Stimulated activated CD4-positive, alpha-beta T cell treated with anti-CD3 and anti-CD28 coated beads, TNF-alpha, amount 100 ng/mL, for 1 hour (primary cell): ENCODE measurements around the gene PCED1A.

Source experiments
- DNase-seq, 3 donors: peaks; one replicate each; pipeline ENCODE4 v3.0.0-alpha.2; 2020; ENCODE audit warnings: low read depth in 3 of 3, low spot score in 1 of 3

The PCED1A gene

DNA sequence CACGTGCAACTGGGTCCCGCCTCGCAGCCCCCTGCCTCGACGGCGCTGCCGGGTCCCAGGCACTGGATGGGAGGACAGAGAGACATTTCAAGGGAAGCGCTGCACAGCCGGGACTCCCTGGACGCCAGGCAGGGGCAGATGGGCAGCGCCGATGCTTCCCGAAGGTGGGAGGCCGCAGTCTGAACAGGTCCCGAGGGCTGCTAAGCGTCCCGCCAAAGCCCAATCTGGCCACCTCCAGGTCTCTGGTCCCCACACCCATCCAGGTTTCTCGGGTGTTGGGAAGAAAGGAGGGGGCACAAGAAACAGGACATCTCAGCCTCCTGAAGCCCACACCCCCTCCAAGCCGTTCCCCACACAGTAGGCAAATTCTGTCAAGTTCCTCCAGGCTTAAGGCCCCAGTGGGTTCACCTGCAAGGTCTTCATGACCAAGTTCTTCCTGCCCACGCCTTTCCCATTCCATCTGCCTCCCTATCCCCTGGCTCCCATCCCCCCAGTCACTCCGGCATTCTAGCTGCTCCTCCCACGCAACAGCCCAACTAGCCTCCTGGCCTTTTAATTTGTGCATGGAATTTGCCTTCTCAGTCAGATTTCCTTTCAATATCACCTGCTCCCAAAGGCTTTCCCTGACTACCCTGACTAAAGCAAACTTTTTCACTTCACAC, 34.6 kb downstream of the PCED1A start:
- DNase-seq: no peak

DNA sequence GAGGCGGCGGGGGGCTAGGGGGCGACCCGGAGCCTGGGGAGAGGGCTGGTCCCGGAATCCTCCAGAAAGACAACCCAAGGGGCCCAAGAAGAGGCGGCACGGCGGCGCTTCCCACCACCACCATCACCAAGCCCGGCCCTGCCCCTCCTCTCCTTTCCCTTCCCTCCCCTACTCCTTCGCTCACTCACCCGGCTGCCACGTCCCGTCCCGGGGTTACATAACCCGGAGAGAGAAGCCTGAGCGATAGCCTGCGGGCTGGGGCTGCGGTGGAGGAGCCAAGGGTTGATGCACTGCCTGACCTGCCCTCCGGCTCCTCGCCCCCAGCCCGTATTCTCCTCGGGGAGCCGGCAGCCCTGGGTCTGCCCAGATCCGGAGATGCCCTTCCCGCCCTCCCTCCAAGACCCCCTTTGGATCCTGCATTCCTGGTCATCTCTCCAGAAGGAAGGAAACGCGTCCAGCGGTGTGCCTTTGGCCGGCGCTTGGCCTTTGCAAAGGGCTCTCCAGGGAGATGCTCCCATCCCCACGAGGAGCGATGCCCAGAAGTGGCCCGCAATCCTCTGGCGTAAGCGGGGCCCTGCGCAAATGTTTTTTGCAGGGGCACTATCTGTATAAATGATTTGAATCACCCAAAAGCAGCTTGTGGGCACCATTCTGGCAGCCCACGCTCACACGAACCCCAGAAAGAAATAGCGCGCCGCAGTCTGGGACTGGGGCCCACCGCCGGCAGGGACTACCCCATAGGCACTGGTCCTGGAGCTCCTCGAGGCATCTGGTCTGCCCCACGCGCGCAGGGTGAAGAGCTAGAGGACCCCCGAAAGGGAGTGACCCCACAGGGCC, 35.4 kb downstream of the PCED1A start:
- no peak for DNase-seq

DNA sequence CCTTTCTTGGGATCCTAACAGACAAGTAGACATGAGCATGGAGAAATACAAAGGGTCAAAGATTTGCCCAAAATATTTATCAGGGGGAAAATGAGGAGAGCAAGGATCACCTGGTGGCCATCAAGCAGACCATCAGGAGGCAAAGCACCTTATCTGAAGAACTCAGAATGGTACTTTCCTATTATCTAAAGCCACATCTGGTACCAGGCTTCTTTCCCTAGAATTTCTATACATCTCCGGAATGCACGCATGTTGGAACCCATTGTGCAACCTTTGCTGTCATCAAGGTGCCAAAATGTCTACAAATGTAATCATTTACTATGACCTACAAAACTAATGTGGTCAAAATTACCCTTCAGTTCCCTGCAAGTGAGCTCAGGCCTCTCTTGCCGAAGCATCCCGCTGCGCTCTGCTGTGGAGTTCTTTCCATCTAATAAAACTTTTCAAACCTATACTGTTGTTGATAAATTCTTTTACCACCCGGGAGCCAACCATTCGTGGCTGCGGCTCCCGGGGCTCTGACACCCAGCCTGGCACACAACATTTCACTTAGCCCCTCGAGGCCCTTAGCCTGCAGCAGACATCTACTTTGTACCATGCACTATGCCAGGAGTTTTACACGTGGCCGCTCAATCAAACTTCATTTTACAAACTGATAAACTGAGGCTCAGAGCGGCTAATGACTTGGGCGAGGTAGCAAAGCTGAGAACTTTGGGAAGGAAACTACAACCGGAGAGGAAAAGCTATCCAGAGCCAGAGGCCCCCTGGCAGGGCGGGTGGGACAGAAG, 36.2 kb downstream of the PCED1A start:
- DNase-seq: no peak

DNA sequence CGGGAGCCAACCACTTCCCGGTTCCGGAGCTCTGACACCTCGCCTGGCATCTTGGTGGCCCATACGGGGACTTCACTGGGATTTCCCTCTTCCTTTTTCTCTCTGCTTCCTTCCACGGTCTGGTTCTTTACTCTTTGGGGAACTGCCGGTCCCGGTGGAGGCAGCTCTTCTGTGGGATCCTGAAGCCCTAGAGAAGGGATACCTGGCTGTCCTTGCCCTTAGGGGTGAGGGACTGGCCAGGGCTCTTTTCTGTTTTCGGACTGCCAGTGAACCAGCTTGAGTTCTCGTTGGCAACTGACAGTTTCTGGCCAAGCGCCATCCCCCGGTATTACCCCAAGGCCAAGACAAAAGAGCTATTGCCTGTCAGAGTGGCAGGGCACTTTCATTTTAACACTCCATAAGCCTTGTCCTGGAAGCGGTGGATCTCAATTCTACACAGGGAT, 39.1 kb downstream of the PCED1A start:
- DNase-seq: no peak

DNA sequence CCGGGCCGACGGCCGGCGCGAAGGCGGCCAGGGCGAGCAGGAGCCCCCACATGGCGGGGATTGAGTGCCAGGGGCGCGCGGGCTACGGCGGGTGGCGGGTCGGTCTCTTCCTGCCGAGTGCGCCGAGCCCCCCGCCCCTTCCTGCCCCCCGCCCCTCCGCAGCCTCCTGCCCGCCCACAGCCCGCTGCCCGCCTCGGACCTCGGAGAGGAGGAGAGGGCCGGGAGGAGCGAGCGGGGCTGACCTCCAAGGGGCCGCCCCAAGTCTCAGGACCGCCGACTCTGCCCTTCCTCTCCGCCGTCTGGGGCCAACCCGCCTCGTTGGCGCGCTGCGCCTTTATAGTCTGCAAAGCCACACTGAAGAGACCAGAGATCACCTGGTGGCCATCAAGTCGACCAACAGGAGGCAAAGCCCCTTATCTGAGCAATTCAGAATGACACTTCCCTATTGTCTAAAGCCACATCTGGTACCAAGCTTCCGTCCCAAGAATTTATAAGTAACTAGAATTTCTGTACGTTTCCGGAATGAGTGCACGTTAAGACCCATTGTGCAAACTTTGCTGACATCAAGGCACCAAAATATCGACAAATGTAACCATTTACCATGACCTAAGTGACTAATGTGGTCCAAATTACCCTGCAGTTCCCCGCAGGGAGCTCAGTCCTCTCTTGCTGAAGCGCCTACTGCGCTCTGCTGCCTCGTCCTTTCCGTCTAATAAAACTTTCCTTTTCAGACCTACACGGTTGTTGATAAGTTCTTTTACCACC, 39.8 kb downstream of the PCED1A start, which contains the start of gene CPXM1:
TSS of gene CPXM1 (minus strand) at position 107 of the 765 bp plus-strand sequence. CDS start at position 52, 55 bp downstream.
- DNase-seq: no peak

DNA sequence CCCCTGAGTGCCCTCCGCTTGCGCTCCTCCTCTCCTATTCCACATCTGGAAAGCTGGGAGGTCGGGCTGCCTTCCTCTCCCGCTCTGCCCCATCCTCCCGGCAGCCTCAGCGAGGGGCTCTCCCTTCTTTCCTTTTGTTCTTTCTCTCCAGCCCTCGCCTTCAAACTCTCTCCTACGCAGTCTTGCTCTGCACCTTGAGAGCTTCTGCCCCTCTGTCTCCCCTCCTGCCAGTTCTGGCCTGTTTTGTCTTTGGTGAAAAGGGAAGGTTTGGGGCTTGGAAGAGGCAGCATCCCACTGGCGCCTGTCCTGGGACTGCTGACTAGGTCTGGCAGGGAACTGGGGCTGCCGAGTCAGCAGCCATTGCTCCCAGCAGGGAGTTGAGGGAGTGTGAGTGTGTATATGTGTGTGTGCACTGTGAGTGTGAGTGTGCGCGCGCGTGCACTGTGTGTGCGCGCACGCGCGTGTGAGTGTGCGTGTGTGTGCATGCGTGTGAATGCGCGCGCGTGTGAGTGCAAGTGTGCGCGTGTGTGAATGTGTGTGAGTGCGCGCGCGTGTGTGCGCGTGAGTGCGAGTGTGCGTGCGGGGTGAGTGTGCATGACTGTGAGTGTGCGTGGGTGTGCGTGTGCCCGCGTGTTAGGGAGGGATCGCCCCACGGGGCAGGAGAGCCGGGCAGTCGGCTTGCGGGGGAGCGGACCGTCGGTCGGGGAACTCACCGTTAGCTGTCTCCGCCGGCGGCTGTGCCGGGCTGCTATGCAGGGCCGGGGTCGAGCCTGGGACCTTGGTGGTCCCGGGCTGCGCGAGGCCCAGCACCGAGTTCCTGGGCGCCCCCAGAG, 40.6 kb downstream of the PCED1A start:
- no peak for DNase-seq

DNA sequence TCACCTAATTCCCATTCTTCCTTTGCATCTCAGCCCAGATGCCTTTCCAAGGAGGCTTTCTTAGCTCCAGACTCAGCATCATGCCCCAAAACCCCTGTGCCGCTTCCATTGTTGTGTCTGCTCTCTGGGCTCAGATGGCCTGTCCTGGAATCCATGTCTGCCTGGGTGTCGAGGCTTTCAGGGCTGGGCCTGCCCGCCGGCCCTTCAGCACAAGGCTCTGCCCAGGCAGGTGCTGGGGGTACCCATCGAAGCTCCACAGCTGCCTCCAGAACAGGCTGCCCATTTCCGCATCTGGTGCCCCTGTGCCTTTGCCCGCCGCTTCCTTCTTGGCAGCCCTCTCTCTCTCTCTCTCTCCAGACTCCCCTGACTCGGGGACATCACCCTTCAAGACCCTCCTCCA, 41.2 kb downstream of the PCED1A start:
- DNase-seq: no peak

DNA sequence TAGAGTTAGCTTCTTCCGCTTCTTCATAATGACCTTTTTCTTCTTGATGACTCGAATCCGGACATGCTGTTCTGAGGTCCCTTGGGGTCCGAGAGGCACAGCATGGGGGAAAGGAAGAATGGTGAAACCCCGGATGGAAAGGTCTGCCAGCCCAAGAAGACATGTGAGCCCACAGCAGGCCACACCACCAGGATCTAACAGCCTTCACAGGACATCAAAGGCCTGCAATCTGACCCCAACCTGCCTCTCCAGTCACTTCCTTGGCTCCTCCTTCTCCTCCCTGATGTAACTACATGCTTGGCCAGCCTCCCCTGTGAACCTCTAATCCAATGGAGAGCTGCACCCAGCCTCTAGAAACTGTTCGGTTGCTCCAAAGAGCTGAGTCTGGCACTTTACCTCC, 41.6 kb downstream of the PCED1A start:
- DNase-seq: no peak

DNA sequence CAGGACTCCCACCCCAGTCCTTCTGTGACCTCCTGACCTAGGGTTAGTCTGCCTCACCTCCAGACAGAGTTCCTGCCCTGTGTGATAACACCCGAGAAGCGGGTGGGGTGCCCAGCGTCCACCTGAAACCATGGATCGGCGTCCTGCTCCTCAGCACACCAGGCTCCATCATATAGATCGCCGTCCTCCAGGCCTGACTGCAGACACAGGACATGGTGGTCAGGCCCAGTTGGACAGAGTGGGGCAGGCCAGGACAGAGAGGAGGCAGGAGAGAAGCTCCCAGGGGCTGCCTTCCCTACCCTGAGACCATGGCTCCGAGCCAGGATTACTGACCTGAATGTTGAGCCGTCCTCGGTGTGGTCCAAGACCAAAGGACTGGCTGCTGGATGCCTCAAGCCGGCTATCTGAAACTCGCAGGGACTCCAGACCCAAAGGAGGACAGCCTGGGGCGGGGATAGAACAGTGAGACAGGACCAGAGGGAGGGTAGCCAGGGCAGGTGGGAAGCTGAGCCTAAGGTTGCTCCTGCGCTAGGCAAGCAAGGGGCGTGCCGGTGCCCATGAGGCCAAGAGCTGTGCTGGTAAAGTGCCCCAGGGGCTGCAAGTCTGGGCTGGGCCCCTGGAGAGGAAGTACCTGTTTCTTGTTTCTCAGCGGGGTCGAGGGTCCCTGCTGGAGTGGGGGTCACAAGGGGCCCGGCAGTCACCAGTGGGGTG, 42.2 kb downstream of the PCED1A start:
- DNase-seq: no peak

DNA sequence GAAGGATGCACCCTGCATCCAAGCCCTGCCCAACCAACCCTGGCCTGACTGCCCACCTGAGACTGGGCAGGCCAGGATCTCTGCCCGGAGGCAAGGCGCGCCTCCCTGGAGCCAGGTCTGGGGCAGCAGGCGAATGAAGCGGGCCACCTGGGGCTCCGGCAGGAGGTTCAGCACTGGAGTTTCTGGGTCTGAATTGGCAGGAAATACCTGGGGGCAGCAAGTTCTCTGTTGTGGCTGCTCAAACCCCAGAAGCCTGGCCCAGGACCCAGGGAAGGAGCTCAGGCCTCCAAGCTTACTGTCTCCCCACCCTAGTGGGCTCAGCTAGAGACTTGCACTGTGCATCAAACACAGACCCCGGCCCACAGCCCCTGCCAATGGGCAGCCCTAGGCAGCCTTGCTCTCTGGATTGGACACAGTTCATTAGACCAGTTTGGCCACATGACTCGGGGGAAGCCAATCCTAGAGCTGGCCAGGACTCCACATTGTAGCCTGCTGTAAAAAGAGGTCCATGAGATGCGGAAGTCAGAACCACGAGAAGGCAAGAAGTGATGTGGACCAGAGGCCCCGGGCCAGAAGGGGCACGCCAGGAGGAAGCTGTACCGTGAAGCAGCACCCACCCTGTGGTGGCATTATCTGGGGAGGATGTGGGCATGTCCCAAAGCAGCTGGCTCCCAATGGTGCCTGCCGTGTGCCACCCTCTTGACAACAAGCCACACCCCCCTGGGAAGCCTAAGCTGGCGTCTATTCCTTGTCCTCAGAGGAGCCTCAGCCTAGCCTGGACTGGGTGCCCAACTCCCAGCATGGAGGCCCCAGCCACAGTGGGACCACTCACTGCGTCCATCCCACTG, 43.1 kb downstream of the PCED1A start:
- no peak for DNase-seq

DNA sequence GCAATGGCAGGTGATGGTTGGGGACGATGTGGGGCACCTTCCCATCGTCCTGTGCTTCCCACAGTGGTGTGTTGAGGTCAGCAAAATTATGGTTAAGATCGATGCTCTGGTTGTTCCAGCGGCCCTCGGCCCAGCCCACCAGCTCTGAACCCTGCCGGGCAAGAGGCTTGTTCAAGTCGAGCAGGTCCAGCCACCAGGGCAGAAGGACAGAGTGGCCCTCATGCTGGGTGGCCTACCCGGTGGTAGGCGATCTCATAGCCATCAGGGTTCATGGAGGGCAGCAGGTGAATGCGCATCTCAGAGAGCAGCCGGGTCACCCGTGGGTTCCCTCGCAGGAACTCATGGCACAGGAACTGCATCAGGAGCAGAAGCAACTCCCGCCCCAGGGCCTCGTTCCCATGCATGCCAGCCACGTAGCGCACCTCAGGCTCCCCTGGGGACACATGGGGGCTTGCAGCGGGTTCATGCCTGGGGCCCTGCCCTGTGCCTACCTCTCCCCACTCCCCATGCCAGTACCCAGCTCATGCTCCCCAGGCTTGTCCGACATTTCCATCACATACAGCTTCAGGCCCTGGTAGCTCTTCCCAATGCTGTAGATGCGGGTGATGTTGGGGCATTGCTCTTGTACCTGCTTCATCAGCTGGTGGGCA, 44.3 kb downstream of the PCED1A start:
- DNase-seq: no peak

DNA sequence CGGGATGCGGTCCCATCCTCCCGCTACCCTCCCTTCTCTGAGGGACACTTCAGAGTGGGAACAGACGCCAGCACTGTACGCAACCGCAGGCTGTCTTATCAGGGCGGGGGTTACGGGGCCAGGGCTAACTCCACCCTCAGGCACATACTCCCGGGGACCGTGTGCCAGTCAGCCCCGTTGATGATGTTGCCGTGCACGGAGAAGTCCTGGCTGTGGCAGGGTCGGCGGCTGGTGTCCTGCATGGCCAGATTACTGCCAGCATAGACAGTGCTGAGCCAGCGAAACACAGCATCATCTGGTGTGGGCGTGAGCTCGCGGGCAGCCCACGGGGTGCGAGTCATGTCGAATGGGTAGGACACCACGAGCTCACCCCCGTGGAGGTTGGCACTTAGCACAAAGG, 45.0 kb downstream of the PCED1A start:
- DNase-seq: no peak

DNA sequence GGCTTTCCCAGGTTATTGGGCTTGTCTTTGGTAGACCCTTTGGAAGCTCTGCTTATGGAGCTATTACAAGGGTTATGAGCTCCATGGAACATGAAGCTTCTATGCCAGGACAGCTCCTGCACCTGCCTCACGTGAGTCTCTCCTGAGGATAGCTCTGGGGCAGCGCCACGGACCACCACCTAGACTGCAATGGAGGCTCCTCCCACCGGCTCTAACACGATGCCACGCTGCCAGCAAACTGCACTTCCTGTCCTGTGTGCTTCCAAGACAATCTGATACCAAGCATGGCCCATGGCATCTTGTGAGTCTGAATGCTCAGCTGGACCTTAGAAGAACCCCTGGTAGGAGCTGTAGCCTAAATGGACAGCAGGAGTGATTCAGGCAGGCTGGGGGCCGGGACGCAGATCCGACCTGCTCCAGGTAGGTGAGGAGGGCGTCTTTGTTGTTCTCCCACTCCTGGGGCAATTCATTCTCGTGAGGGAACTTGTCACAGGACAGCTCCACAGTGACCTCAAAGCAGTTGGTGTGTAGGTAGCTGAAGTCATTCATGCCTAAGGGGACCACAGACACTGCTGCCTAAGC, 45.5 kb downstream of the PCED1A start:
- no peak for DNase-seq

DNA sequence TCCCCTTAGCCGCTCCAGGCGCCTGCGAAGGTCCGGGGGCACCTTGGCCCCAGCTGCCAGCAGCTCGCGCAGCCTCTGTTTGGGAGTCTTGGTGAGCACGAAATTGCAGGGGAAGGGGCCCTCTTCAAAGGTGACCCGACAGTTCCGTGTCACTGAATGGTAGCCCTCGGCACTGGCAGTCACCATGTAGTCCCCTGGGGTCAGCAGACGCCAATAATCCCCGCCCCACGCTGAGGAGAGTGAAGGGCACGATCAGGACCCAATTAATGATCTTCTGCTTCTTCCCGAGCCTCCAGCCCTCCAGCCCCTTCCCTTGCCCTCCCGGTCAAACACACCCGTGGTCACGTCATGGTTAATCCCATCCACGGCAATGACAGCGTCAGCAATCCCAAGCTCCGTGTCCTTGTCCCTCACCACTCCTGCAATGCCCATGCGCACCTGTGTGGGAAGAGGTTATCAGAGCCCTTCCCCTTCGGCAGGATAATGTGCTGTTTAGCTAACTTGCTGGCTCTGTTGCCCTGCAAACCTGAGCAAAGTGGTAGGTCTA, 46.2 kb downstream of the PCED1A start:
- DNase-seq: no peak

DNA sequence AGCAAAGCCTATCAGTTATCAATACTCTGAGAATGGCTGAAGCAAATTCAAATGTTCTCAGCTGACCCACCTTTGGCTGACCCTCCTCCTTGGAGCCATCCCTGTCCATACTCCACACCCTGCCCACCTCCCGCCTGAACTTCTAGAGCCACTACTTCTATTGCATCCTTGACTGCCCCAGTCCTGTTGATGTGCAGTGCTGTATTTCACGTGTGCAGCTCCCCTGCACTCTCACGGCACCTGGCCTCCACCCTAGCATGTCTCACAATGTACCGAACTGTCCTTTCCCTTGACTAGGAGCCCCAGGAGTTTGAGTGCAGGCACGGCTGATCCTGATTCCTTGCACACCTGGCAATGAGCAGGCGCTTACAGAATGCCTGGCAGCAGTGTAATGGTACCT, 47.0 kb downstream of the PCED1A start:
- DNase-seq: no peak
